NCI-H69 (cell line): ENCODE results near the gene KIAA0825.
A peak's percentile ranks its signal among the peaks of the same experiment; 100 is the strongest.
"Not testable (repeated sequence)": the region's sequence is repeated elsewhere in the genome, so short reads cannot be mapped to it uniquely, and the experiment has no call there.

Source experiments
- DNase-seq: peaks from one replicate; lab custom pipeline; 2025; lab: John Stamatoyannopoulos, UW

Gene KIAA0825

GRCh38 chr5:94362857-94363256 is 255.5 kb downstream of the KIAA0825 start:
- DNase-seq, result peak; percentile 86

GRCh38 chr5:94361832-94362796 is 256.3 kb downstream of the KIAA0825 start:
- DNase-seq, result peak; percentile 86

GRCh38 chr5:94361161-94361560 is 257.2 kb downstream of the KIAA0825 start:
- peak; percentile 18 for DNase-seq

DNA sequence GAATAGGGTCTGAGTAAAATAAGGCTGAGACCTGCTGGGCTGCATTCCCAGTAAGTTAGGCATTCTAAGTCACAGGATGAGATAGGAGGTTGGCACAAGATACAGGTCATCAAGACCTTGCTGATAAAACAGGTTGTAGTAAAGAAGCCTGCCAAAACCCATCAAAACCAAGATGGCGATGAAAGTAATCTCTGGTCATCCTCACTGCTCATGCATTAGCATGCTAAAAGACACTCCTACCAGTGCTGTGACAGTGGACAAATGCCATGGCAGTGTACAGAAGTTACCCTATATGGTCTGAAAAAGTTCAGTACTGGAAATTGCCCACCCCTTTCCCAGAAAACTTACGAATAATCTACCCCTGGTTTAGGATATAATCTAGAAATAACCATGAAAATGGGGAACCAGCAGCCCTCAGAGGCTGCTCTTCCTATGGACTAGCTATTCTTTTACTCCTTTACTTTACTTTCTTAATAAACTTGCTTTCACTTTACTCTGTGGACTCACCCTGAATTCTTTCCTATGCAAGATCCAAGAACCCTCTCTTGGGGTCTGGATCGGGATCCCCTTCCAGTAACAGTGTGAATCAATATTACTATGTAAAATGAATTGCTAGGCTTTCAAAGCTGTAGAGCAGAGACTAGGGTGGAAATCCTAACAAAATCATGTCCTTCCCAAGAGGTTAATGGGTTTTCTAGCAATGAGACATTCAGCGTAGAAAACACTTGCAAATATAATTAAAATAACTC is 257.8 kb downstream of the KIAA0825 start:
- no peak for DNase-seq

GRCh38 chr5:94359880-94360279 is 258.5 kb downstream of the KIAA0825 start:
- no peak for DNase-seq

DNA sequence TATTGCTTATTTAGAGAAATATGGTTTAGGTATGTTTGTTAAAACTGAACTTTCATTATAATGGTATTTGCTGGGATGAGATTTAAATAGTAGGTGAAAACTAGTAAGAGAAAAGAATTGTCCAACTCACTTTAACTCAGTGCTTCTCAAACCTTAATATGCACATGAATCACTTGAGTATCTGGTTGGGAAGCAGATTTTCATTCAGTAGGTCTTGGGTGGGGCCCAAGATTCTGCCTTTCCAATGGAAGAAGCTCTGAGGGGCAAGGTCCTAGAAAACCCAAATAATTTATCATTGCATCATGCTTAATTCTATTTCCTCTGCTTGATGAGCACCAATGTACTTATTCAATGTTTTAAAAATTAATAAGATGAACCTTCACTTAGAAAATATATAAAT is 262.6 kb downstream of the KIAA0825 start:
- no peak for DNase-seq

DNA sequence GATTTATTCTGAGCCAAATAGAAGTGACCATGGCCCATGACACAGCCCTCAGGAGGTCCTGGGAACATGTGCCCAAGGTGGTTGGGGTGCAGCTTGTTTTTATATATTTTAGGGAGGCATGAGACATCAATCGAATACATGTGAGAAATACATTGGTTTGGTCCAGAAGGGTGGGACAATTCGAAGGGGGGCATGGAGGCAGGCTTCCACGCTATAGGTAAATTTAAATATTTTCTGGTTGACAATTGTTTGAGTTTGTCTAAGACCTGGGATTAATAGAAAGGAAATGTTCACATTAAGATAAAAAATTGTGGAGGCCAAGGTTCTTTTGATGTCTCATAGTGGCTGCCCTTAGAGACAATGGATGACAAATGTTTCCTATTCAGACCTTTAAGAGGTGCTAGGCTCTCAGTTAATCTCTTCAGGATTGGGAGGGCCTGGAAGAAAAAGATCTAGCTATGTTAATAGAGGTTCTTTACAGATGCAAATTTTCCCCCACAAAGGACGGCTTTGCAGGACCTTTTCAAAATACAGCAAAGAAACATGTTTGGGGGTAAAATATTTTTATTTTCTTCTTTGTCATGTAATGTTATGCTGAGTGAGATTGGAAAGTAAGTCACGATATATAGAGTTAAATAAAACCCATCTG is 263.4 kb downstream of the KIAA0825 start:
- not testable (repeated sequence) for DNase-seq

DNA sequence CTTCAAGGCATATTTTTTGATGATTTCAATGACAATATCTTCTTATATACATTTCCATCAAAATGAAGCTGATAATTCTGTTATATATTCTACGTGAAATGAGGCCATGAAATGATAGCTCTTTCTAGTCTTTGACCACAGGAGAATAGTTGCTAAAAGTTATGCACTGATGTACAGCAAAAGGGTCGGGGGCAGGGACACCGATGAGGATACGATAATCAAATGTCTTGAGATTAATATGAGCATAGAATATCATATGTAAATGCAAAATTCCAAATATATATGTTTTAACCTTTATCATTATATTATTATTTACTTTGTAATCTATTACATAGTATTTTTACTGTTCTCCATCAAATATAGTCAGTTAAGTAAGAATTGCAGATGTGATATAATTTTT is 264.8 kb downstream of the KIAA0825 start:
- DNase-seq, result no peak

GRCh38 chr5:94347130-94347529 is 271.3 kb downstream of the KIAA0825 start:
- DNase-seq, result no peak

DNA sequence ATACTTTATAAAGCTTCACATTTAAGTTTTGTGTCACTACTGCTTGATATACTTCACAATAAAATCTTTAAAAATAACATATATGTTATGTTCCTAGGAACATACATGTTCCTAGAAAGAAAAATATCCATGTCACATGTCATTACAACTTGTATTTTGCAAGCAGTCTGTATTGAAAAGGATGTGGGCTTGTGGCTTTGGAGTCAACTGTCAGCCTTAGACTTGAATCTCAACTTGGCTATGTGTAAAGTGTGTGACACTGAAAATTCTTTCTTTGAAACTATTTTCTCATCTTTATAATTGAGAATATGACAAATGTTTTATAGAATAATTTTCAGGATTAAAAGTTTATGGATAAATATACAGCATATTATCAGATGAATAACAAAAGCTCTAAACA is 273.1 kb downstream of the KIAA0825 start:
- no peak for DNase-seq

DNA sequence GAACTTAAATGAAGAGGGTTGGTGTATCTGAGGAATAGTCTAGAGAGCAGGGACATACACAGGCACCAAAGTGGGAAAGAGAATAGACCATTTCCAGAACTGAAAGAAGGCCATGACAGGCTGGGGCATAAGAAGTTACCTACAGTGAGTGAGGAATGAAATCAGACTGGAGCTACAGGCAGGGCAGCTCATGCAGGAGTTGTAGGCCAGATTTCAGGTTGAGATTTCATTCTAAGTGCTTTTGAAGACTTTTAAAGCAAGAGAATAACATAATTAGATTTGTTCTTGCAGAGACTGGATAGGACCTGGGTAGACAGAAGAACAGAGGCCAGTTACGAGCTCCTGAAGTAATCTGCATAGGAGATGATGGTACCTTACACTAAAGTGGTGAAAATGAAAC is 280.8 kb downstream of the KIAA0825 start:
- no peak for DNase-seq

- DNase-seq, result no peak
Observed at GRCh38 chr5:94335936-94336335, 282.5 kb downstream of the KIAA0825 start.

GRCh38 chr5:94329115-94329514 is 289.3 kb downstream of the KIAA0825 start:
- DNase-seq, result peak; percentile 19

- no peak for DNase-seq
Observed at GRCh38 chr5:94326586-94326985, 291.8 kb downstream of the KIAA0825 start.

DNA sequence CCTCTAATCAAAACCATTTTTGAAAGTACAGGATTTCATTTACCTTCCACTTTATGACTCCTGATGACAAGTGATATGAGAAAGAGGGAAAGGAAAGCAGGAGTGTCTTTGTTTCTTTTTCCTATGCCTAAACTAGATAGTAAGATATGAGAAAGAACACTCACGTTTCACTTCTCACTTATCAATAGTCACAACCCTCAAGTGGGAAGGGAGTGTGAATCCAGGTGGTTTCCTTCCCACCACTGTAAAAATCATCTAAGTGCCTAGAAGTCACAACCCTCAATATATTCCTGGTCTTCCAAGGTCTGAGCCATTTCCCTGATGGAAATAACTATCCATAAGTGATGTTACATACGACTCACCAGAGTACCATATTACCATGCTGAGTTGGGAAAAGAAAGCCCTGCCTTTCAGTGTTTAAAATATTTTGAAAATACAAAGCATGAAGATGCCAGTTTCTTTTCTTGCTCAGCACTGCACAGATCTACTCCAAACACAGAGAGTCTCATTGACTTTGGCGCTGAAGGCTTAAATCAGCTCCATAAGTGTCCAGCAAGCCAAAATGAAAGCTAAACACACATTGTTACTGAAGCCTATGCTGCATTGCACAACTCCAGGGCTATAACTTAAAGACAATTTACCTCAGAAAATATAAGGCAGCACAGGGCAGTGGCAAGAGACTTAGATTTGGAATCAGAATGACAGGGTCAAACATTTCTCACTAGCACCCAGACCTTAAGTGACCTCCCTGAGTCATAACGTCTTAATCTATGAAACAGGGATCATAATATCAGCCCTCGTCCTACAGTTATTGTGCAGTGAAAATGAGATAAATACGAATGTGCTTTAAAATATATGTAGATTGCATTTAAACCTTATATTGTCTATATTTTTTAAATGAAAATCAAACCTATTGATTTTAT is 301.2 kb downstream of the KIAA0825 start:
- no peak for DNase-seq

- DNase-seq, result no peak
Observed at GRCh38 chr5:94314460-94315131, 303.8 kb downstream of the KIAA0825 start.

- DNase-seq, result no peak
Observed at GRCh38 chr5:94313696-94314095, 304.7 kb downstream of the KIAA0825 start.

- no peak for DNase-seq
Observed at GRCh38 chr5:94313188-94313587, 305.2 kb downstream of the KIAA0825 start.

- DNase-seq, result no peak
Observed at GRCh38 chr5:94312298-94312697, 306.1 kb downstream of the KIAA0825 start.

GRCh38 chr5:94310833-94311232 is 307.6 kb downstream of the KIAA0825 start:
- DNase-seq, result peak; percentile 13

- DNase-seq, result no peak
Observed at GRCh38 chr5:94309141-94309540, 309.3 kb downstream of the KIAA0825 start.
